ENCODE measurements around the gene ZBTB44. TPM values are rescaled to one million over a fixed set of nuclear protein-coding genes. Genes with fewer than 3 reads are reported as not detected.
A peak's percentile ranks its signal among the peaks of the same experiment; 100 is the strongest.

The ZBTB44 gene, protein sequence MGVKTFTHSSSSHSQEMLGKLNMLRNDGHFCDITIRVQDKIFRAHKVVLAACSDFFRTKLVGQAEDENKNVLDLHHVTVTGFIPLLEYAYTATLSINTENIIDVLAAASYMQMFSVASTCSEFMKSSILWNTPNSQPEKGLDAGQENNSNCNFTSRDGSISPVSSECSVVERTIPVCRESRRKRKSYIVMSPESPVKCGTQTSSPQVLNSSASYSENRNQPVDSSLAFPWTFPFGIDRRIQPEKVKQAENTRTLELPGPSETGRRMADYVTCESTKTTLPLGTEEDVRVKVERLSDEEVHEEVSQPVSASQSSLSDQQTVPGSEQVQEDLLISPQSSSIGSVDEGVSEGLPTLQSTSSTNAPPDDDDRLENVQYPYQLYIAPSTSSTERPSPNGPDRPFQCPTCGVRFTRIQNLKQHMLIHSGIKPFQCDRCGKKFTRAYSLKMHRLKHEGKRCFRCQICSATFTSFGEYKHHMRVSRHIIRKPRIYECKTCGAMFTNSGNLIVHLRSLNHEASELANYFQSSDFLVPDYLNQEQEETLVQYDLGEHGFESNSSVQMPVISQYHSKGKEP
- total RNA-seq = 10 to 100 TPM; 24.2 to 33.9 TPM
- polyA plus RNA-seq = 1 to 10 TPM; 4.7 to 9.8 TPM

DNA sequence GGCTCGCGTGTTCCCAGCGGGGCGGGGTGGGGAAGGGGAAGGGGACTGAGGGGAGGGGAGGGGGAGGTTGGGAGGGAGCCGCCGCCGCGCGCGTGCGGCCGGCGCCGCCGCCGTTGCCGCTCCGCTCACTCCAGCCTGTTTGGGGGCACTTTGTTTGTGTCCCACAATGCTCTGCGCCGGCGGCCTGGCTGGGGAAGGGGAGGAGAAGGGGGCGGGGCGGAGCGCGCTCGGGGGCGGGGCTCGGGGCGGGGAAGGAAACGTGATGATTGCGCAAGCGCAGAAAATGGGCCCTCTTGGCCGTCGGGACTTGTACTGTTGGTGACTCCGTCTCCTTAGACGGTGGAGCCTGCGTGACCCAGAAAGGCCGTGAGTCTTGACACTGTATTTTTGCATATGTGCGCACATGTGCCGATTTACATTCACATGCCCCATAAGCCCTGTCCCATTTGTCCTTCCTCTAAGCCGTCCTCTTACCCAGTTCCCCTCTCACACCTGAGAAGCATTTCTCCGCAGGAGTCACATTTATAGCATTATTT lies at the start of gene ZBTB44:
Gene ZBTB44, minus strand, starts transcription at position 168 of the 536 bp plus-strand sequence. CDS start 53,044 bp downstream, outside the sequence.
- Histone ChIP-seq H3K27ac (ENCODE audit: low read depth in 1 of 2, low read length in 2 of 2) (peak within 1 kb of the TSS; percentile 87 to 95), H3K4me1 (ENCODE audit: control insufficient read depth in 4 of 4, insufficient read depth in 4 of 4, low read length in 3 of 4) (peaks cover 6 to 41% (median 29%) of the 10 kb centered on the region in 4 donors), H3K36me3 (ENCODE audit: control insufficient read depth in 4 of 4, insufficient read depth in 3 of 4, low read depth in 1 of 4, low read length in 3 of 4) (no peaks in the 10 kb centered on the region), H3K4me3 (ENCODE audit: low read depth in 1 of 3, low read length in 3 of 3) (peak within 1 kb of the TSS; percentile 67 to 87 (median 85)), H3K9ac (ENCODE audit: low read depth in 1 of 2, low read length in 2 of 2) (peak within 1 kb of the TSS; percentile 83 to 86), H3K27me3 (ENCODE audit: control insufficient read depth in 4 of 4, insufficient read depth in 4 of 4, low read length in 3 of 4) (no peaks in the 10 kb centered on the region), H3K9me3 (ENCODE audit: control insufficient read depth in 4 of 4, low read length in 3 of 4) (no peaks in the 10 kb centered on the region)
- 2% methylated on average over 42 of the region's 42 CpGs for WGBS
- peak; percentile 96 for DNase-seq (ENCODE audit: low spot score)
- TF ChIP-seq HNF4A (conservative IDR thresholded peaks at IDR 0.05) (no peak), YY1 (IDR thresholded peaks at IDR 0.05) (peak; percentile 95), RXRA (IDR thresholded peaks at IDR 0.05) (peak in 1 of 2 donors; percentile 8)

DNA sequence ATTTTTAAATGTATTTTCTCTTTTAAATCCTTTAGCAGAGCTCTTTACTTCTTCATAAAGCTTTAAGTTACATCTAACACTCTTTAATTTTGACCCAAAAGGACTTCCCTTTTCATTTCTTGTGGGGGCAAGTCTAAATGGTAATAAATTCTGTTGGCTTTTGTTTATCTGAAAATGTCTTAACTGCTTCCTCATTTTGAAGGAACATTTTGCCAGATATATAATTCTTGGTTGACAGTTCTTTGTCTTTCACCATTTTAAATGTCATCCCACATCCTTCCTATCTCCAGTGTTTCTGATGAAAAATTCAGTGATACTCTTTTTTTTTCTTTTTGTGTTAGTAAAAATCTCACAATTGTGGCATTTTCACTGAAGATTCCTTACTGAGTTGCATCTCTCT lies 44.7 kb upstream of the ZBTB44 start:
- Histone ChIP-seq H3K27me3 (ENCODE audit: control insufficient read depth in 4 of 4, insufficient read depth in 4 of 4, low read length in 3 of 4) (no peaks in the 10 kb centered on the region), H3K36me3 (ENCODE audit: control insufficient read depth in 4 of 4, insufficient read depth in 3 of 4, low read depth in 1 of 4, low read length in 3 of 4) (peaks cover 0 to 3% (median 0%) of the 10 kb centered on the region in 4 donors), H3K9me3 (ENCODE audit: control insufficient read depth in 4 of 4, low read length in 3 of 4) (peaks cover 0 to 4% (median 0%) of the 10 kb centered on the region in 4 donors), H3K4me3 (ENCODE audit: low read depth in 1 of 3, low read length in 3 of 3) (no peak overlapping the region), H3K4me1 (ENCODE audit: control insufficient read depth in 4 of 4, insufficient read depth in 4 of 4, low read length in 3 of 4) (no peaks in the 10 kb centered on the region), H3K9ac (ENCODE audit: low read depth in 1 of 2, low read length in 2 of 2) (no peak overlapping the region), H3K27ac (ENCODE audit: low read depth in 1 of 2, low read length in 2 of 2) (no peak overlapping the region)
- DNase-seq (ENCODE audit: low spot score) = no peak
- TF ChIP-seq, protein P1, sequence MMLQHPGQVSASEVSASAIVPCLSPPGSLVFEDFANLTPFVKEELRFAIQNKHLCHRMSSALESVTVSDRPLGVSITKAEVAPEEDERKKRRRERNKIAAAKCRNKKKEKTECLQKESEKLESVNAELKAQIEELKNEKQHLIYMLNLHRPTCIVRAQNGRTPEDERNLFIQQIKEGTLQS (IDR thresholded peaks at IDR 0.05) = no peak
- TF ChIP-seq, protein P2, sequence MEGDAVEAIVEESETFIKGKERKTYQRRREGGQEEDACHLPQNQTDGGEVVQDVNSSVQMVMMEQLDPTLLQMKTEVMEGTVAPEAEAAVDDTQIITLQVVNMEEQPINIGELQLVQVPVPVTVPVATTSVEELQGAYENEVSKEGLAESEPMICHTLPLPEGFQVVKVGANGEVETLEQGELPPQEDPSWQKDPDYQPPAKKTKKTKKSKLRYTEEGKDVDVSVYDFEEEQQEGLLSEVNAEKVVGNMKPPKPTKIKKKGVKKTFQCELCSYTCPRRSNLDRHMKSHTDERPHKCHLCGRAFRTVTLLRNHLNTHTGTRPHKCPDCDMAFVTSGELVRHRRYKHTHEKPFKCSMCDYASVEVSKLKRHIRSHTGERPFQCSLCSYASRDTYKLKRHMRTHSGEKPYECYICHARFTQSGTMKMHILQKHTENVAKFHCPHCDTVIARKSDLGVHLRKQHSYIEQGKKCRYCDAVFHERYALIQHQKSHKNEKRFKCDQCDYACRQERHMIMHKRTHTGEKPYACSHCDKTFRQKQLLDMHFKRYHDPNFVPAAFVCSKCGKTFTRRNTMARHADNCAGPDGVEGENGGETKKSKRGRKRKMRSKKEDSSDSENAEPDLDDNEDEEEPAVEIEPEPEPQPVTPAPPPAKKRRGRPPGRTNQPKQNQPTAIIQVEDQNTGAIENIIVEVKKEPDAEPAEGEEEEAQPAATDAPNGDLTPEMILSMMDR (IDR thresholded peaks at IDR 0.05; ENCODE audit: low read depth, low read length, missing input control) = no peak
- no peak for TF ChIP-seq SP1 (IDR thresholded peaks at IDR 0.05)
- no peak for TF ChIP-seq FOXA2 (IDR thresholded peaks at IDR 0.05)
- no peak for TF ChIP-seq JUND (IDR thresholded peaks at IDR 0.05)
- no peak for TF ChIP-seq NR2F2 (IDR thresholded peaks at IDR 0.05)
- TF ChIP-seq EGR1 (IDR thresholded peaks at IDR 0.05; ENCODE audit: low read depth in 2 of 2) = no peak

DNA sequence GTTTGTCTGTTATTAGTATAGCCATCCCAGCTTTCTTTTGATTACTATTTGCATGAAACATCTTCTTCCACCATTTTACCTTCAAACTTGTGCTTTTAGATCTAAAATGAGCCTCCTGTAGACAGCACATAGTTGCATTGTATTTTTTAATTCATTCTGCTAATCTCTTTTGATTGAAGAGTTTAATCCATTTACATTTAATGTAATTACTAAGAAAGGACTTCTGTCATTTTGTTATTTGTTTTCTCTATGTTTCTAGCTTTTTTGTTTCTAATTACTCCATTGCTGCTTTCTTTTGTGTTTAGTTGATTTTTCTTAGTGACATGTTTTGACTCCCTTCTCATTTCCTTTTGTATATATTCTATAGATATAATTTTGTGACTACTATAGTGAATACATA lies 43.7 kb upstream of the ZBTB44 start:
- H3K36me3 ChIP-seq (ENCODE audit: control insufficient read depth in 4 of 4, insufficient read depth in 3 of 4, low read depth in 1 of 4, low read length in 3 of 4) = peaks cover 0 to 3% (median 0%) of the 10 kb centered on the region in 4 donors
- no peaks in the 10 kb centered on the region for H3K27me3 ChIP-seq (ENCODE audit: control insufficient read depth in 4 of 4, insufficient read depth in 4 of 4, low read length in 3 of 4)
- DNase-seq (ENCODE audit: low spot score) = no peak
- no peak overlapping the region for H3K9ac ChIP-seq (ENCODE audit: low read depth in 1 of 2, low read length in 2 of 2)
- H3K4me1 ChIP-seq (ENCODE audit: control insufficient read depth in 4 of 4, insufficient read depth in 4 of 4, low read length in 3 of 4) = no peaks in the 10 kb centered on the region
- H3K27ac ChIP-seq (ENCODE audit: low read depth in 1 of 2, low read length in 2 of 2) = no peak overlapping the region
- TF ChIP-seq FOXA2 (IDR thresholded peaks at IDR 0.05) (no peak), JUND (IDR thresholded peaks at IDR 0.05) (no peak), RAD21 (IDR thresholded peaks at IDR 0.05) (no peak), NR2F2 (IDR thresholded peaks at IDR 0.05) (no peak)
- TF ChIP-seq, protein P3, sequence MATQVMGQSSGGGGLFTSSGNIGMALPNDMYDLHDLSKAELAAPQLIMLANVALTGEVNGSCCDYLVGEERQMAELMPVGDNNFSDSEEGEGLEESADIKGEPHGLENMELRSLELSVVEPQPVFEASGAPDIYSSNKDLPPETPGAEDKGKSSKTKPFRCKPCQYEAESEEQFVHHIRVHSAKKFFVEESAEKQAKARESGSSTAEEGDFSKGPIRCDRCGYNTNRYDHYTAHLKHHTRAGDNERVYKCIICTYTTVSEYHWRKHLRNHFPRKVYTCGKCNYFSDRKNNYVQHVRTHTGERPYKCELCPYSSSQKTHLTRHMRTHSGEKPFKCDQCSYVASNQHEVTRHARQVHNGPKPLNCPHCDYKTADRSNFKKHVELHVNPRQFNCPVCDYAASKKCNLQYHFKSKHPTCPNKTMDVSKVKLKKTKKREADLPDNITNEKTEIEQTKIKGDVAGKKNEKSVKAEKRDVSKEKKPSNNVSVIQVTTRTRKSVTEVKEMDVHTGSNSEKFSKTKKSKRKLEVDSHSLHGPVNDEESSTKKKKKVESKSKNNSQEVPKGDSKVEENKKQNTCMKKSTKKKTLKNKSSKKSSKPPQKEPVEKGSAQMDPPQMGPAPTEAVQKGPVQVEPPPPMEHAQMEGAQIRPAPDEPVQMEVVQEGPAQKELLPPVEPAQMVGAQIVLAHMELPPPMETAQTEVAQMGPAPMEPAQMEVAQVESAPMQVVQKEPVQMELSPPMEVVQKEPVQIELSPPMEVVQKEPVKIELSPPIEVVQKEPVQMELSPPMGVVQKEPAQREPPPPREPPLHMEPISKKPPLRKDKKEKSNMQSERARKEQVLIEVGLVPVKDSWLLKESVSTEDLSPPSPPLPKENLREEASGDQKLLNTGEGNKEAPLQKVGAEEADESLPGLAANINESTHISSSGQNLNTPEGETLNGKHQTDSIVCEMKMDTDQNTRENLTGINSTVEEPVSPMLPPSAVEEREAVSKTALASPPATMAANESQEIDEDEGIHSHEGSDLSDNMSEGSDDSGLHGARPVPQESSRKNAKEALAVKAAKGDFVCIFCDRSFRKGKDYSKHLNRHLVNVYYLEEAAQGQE (IDR thresholded peaks at IDR 0.05) = no peak
- H3K4me3 ChIP-seq (ENCODE audit: low read depth in 1 of 3, low read length in 3 of 3) = no peak overlapping the region
- peaks cover 0 to 4% (median 0%) of the 10 kb centered on the region in 4 donors for H3K9me3 ChIP-seq (ENCODE audit: control insufficient read depth in 4 of 4, low read length in 3 of 4)
